GM21576 (cell line): ENCODE data around the gene AGXT2.
"Not testable (repeated sequence)": the region's sequence is repeated elsewhere in the genome, so short reads cannot be mapped to it uniquely, and the experiment has no call there.

Experiments
- ATAC-seq: cut with Tn5 transposase; IDR thresholded peaks from one replicate; pipeline ENCODE4 v1.9.1; 2021; ENCODE audit warnings: mild to moderate bottlenecking, moderate library complexity; ENCODE audit not compliant: unreplicated experiment

AGXT2 gene

DNA sequence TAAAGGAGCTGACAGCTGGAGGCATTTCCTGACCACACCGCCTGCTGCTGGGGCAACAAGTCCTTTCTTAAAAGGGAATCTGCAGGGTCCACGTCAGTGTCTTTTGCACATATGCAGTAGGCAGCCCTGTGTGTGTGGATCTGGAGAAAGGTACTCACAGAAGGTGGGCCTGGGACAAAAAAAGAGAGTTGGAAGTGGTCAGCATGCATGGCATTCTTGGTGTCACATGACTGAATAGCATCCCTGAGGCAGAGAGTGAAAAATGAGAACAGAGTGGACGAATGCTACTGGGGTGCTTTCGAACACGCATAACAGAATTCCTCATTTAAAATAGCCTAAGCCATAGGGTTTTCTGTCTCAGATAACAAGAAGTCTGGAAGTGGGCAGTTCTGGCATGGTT lies 71.4 kb downstream of the AGXT2 start:
- ATAC-seq, result no peak

GRCh38 chr5:34971655-34972054 lies 76.1 kb downstream of the AGXT2 start:
- ATAC-seq, result not testable (repeated sequence)

- ATAC-seq, result no peak
Observed at GRCh38 chr5:34970552-34970951, 77.2 kb downstream of the AGXT2 start.

GRCh38 chr5:34968258-34968657 lies 79.5 kb downstream of the AGXT2 start:
- no peak for ATAC-seq

- ATAC-seq, result no peak
Observed at GRCh38 chr5:34967540-34967939, 80.2 kb downstream of the AGXT2 start.

DNA sequence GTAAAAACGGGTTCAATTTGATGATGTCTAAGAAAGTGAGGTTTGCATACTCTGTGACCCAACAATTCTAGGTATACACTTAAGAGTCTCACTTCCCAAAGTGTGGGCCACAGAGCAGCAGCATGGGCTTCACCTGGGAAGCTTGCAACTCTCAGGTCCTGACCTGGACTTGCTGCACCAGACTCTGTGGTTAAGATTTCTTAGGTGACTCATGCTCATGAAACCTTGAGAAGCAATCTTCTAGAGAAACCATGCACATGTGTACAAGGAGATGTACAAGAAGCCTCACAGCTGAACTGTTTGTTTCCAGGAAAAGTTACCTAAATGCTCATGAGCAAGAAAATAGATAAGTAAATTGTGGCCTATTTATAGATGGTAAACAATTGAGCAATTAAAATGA lies 88.4 kb downstream of the AGXT2 start:
- ATAC-seq, result peak; percentile 98

DNA sequence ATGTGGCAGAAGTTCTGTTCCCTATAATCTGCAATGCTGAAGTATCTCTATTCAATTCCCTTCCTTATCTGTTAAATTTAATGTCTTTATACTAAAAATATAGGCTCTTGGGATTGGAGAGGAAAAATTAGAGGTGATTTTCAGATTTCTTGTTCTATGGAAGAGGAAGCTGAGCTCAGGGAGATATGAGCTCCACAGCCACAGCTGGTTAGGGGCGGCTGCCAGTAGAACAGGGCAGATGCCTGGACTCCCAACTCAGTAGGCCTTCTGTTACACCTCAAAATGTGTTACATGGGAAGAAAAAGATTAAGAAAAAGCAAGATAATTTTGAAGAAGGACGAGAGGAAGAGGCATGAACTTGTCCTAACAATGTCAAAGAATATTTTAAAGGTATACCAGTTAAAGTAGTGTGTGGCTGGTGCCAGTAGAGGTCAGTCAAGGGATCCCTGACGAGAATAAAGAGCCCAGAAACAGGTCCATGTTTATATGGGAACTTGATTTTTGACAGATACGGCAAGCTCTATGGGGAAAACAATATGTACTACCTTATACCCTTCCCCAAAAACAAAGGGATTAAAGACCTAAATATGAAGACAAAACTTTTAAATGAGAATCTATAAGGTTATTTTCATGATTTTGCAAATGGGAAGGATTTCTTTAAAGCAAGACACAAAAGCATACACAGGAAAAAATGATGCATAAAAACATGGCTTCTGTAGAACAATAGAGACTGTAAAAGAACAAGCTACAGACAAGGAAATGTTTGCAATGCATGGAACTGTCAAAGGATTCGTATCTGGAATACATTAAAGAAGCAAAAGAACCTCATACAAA lies 89.7 kb downstream of the AGXT2 start:
- ATAC-seq, result no peak

DNA sequence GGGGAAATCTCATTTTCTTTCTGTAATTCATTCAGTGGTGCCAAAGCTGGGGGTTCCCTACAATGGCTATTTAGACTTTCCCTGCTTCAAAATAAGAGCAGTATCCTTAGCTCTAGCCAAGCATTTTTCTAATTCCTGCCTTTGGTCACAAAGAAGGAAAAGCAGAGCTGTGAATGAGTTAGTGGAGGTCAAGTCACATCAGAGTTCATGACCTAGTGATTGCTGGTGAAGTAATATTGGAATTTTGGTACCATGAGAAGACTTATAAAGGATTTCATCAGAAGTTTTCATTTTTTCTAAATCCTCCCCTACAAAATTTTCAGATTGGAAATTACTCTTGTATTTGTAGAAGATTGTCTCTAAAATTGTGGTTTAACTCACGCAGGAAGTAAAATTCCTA lies 90.4 kb downstream of the AGXT2 start:
- ATAC-seq, result no peak
